ENCODE results near the gene C6orf62. TPM values are rescaled to one million over a fixed set of nuclear protein-coding genes. Genes with fewer than 3 reads are reported as not detected.
"Not testable (repeated sequence)": the region's sequence is repeated elsewhere in the genome, so short reads cannot be mapped to it uniquely, and the experiment has no call there.

C6orf62 gene
- total and polyA plus RNA-seq, 12 donors = 52.3 to 121 (median 102) TPM

DNA sequence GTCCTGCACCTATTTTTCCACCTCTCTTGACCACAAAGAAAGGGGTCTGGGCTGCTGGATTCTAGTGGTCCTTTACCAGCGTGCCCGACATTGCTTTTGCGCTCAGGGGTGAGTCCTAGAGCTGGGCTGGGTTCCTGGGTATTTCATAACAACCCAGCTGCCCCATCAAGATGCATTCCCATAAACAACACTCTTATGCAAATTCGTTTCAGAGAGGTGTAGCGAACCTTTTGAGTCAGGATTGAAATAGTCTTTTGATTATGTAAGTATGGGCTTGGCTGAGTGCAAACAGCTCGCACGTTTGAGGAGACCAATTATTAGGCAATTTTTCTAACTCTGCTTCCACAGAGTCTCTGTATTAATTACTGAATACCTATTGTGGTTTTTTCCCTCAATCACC lies 38.4 kb downstream of the C6orf62 start:
- H3K27ac ChIP-seq = no peak overlapping the region
- H3K9me3 ChIP-seq (replicated peaks in 1 of 3) = no peaks in the 10 kb centered on the region
- WGBS, 4 donors = 87 to 94% (median 92%) methylated on average over 7 of the region's 7 CpGs
- H3K4me1 ChIP-seq (replicated peaks in 1 of 2) = no peaks in the 10 kb centered on the region
- no peaks in the 10 kb centered on the region for H3K36me3 ChIP-seq (replicated peaks in 1 of 2)
- H3K4me3 ChIP-seq = no peak overlapping the region
- no peaks in the 10 kb centered on the region for H3K27me3 ChIP-seq
- DNase-seq = no peak
- TF ChIP-seq, protein P1, sequence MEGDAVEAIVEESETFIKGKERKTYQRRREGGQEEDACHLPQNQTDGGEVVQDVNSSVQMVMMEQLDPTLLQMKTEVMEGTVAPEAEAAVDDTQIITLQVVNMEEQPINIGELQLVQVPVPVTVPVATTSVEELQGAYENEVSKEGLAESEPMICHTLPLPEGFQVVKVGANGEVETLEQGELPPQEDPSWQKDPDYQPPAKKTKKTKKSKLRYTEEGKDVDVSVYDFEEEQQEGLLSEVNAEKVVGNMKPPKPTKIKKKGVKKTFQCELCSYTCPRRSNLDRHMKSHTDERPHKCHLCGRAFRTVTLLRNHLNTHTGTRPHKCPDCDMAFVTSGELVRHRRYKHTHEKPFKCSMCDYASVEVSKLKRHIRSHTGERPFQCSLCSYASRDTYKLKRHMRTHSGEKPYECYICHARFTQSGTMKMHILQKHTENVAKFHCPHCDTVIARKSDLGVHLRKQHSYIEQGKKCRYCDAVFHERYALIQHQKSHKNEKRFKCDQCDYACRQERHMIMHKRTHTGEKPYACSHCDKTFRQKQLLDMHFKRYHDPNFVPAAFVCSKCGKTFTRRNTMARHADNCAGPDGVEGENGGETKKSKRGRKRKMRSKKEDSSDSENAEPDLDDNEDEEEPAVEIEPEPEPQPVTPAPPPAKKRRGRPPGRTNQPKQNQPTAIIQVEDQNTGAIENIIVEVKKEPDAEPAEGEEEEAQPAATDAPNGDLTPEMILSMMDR (IDR thresholded peaks at IDR 0.05) = no peak
- no peak for TF ChIP-seq POLR2A (IDR thresholded peaks at IDR 0.05)
- intact Hi-C loops (cut with DNase I) = no loop called here

DNA sequence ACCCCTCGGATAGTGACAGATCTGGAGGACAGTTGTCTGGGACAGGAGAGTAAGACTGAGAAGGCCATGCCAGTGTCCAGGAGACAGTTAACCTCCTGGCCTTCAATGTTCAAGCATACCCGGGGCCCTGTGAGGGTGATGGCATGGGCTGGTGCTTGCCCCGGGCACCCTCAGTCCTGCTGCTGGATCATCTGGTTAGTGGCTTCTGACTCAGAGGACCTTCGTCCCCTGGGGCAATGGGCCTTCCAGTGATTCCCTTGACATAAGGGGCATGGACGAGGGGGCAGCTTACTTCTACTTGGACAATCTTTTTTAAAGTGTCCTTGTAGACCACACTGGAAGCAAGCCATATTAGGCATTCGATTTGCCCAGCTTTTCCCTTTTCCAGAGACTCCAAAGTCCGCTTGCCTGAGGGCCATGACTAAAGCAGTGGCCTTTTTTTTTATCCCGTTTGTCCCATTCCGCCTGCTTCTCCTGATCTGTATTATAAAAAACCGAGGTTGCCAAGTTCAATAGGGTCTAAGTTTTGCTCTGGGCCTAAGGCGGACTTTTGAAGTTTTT lies 40.1 kb downstream of the C6orf62 start:
- intact Hi-C loops (cut with DNase I); H3K4me1 ChIP-seq (replicated peaks in 1 of 2); DNase-seq; H3K27ac ChIP-seq; H3K27me3 ChIP-seq; H3K36me3 ChIP-seq (replicated peaks in 1 of 2); H3K4me3 ChIP-seq; H3K9me3 ChIP-seq (replicated peaks in 1 of 3): not testable (repeated sequence)
- 87 to 96% (median 91%) methylated on average over 9 to 11 of the region's 11 CpGs for WGBS, 4 donors

DNA sequence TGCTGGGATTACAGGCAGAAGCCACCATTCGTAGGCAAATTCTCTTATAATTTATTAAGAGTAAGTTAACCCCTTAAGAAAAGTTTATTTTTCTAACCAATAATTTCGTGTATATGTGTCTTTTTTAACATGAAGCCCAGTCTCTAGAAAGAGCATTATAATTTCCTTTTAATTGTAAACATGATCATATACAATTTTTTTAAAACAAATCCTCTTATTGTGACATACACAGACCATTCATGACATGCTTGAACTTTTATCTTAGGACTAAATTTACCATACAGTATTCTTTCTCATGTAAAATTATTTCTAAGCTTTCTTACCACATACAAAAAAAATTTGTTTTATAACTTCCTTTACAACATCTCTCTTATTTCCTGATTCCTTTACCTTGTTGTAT lies 45.3 kb downstream of the C6orf62 start:
- intact Hi-C loops (cut with DNase I) = no loop called here
- Histone ChIP-seq H3K4me1 (replicated peaks in 1 of 2) (peaks cover 0 to under 1% of the 10 kb centered on the region in 2 donors), H3K4me3 (no peak overlapping the region), H3K27ac (no peak overlapping the region), H3K9me3 (replicated peaks in 1 of 3) (peaks cover 0 to 8% (median 0%) of the 10 kb centered on the region in 3 donors), H3K27me3 (no peaks in the 10 kb centered on the region), H3K36me3 (replicated peaks in 1 of 2) (no peaks in the 10 kb centered on the region)
- TF ChIP-seq, protein P1 (IDR thresholded peaks at IDR 0.05) = no peak
- TF ChIP-seq POLR2A (IDR thresholded peaks at IDR 0.05) = no peak
- 66 to 86% (median 81%) methylated on average over 2 of the region's 2 CpGs for WGBS, 4 donors
- DNase-seq = no peak

DNA sequence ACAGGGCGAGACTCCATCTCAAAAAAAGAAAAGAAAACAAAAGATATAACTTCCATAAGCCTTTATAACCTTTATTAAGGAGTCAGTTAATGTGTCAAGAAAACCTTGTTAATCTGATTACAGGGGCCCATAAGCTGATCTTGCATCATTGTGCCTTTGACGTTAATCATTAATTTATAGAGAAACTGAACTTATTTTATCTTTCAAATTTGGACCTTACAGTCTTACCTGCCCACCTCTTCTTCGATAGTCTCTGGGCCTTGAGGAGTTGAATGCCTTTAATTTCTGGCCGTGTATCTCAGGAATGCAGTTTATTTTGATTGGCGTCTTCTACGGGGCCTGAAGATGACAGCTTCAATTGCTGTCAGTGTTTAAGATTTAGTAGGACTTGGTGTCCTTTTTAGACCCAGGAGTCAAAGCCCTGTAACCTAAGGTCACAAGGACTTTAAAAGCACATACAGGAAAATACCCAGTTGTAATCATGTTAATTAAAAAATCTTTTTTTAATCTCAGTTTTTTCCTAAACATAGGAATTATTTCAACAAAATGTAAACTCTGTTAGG lies 46.3 kb downstream of the C6orf62 start:
- TF ChIP-seq, protein P1 (IDR thresholded peaks at IDR 0.05) = no peak
- TF ChIP-seq POLR2A (IDR thresholded peaks at IDR 0.05) = no peak
- Histone ChIP-seq H3K36me3 (replicated peaks in 1 of 2) (no peaks in the 10 kb centered on the region), H3K27ac (no peak overlapping the region), H3K9me3 (replicated peaks in 1 of 3) (peaks cover 0 to 8% (median 0%) of the 10 kb centered on the region in 3 donors), H3K4me3 (no peak overlapping the region), H3K4me1 (replicated peaks in 1 of 2) (peaks cover 0 to 10% of the 10 kb centered on the region in 2 donors), H3K27me3 (no peaks in the 10 kb centered on the region)
- intact Hi-C loops (cut with DNase I) = no loop called here
- DNase-seq = no peak
- 88 to 93% (median 91%) methylated on average over 6 of the region's 6 CpGs for WGBS, 4 donors

DNA sequence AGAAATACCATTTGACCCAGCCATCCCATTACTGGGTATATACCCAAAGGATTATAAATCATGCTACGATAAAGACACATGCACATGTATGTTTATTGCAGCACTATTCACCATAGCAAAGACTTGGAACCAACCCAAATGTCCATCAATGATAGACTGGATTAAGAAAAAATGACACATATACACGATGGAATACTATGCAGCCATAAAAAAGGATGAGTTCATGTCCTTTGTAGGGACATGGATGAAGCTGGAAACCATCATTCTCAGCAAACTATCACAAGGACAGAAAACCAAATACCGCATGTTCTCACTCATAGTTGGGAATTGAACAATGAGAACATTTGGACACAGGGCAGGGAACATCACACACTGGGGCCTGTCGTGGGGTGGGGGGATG lies 47.9 kb downstream of the C6orf62 start:
- DNase-seq; H3K9me3 ChIP-seq (replicated peaks in 1 of 3); H3K27ac ChIP-seq; H3K27me3 ChIP-seq; H3K36me3 ChIP-seq (replicated peaks in 1 of 2); H3K4me3 ChIP-seq; intact Hi-C loops (cut with DNase I): not testable (repeated sequence)
- WGBS, 4 donors = 93 to 97% (median 95%) methylated on average over 4 of the region's 4 CpGs
- peaks cover 0 to 13% of the 10 kb centered on the region in 2 donors for H3K4me1 ChIP-seq (replicated peaks in 1 of 2)

DNA sequence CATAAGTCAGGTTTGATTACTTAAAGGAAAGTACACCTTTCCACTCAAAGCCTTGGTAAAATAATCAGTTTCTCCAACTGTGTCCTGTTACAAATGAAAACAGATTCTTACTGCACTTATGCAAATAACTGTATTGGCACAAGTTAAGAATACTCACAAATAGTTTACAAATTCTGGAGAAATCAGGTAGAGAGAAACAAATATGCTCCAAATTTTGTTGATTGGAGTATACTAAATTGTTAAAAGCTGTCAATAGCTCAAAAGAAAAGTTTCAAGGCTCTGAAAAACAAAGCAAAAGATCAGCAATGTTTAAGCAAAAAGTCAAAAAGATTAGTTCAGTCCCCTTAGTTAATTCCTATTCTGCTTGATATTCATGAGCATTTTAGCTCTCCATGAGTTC lies 48.5 kb downstream of the C6orf62 start:
- H3K36me3 ChIP-seq (replicated peaks in 1 of 2); H3K27me3 ChIP-seq; intact Hi-C loops (cut with DNase I); H3K9me3 ChIP-seq (replicated peaks in 1 of 3); H3K4me3 ChIP-seq; H3K27ac ChIP-seq; DNase-seq: not testable (repeated sequence)
- peaks cover 0 to 19% of the 10 kb centered on the region in 2 donors for H3K4me1 ChIP-seq (replicated peaks in 1 of 2)

Measured in adrenal gland (tissue), 12 donors.